Ectodermal cell (in vitro differentiated cells): ENCODE data around the gene AGFG1.

Experiments used
- H3K27ac ChIP-seq: 2 replicates; pipeline ENCODE4 v1.7.0; 2013; ENCODE audit warnings: mild to moderate bottlenecking, low read depth, low read length; ENCODE audit not compliant: insufficient read depth, poor library complexity, severe bottlenecking
- H3K27me3 ChIP-seq: 2 replicates; pipeline ENCODE4 v1.7.0; 2013; ENCODE audit warnings: mild to moderate bottlenecking, low read length; ENCODE audit not compliant: insufficient read depth, control insufficient read depth, poor library complexity, severe bottlenecking
- H3K36me3 ChIP-seq: one replicate; pipeline ENCODE4 v1.7.0; 2013; ENCODE audit warnings: low read length; ENCODE audit not compliant: control insufficient read depth, insufficient read depth
- H3K4me1 ChIP-seq: one replicate; pipeline ENCODE4 v1.7.0; 2013; ENCODE audit warnings: low read length; ENCODE audit not compliant: control insufficient read depth, insufficient read depth
- H3K4me3 ChIP-seq: 2 replicates; pipeline ENCODE4 v1.7.0; 2013; ENCODE audit warnings: low read depth, low read length, control low read depth; ENCODE audit not compliant: insufficient read depth
- H3K9me3 ChIP-seq: 2 replicates; pipeline ENCODE4 v1.7.0; 2013; ENCODE audit warnings: mild to moderate bottlenecking, low read length, moderate library complexity; ENCODE audit not compliant: control insufficient read depth
- WGBS, 2 experiments: methylation state at CpG; one replicate each; pipeline ENCODE4 v1.1.7; 2013; ENCODE audit warnings: missing lambda C conversion rate in 2 of 2; 5-methylcytosine and 5-hydroxymethylcytosine counted together

Gene AGFG1

GRCh38 chr2:227491386-227491785, 19.4 kb downstream of the AGFG1 start:
- Histone ChIP-seq H3K36me3 (no peaks in the 10 kb centered on the region), H3K4me3 (no peak overlapping the region), H3K27me3 (no peaks in the 10 kb centered on the region), H3K9me3 (no peaks in the 10 kb centered on the region), H3K27ac (no peak overlapping the region), H3K4me1 (no peaks in the 10 kb centered on the region)
- WGBS, 2 experiments = no CpG with 5 or more reads among the region's 3 CpGs

- WGBS, 2 experiments = 84 to 97% methylated on average over 1 to 2 of the region's 2 CpGs
- no peak overlapping the region for H3K4me3 ChIP-seq
- H3K27ac ChIP-seq = no peak overlapping the region
- H3K27me3 ChIP-seq = no peaks in the 10 kb centered on the region
- no peaks in the 10 kb centered on the region for H3K36me3 ChIP-seq
- no peaks in the 10 kb centered on the region for H3K4me1 ChIP-seq
- no peaks in the 10 kb centered on the region for H3K9me3 ChIP-seq
These were observed 21.6 kb downstream of the AGFG1 start for GRCh38 chr2:227493524-227493923.

- H3K4me3 ChIP-seq = no peak overlapping the region
These were observed 25.2 kb downstream of the AGFG1 start for GRCh38 chr2:227497158-227497557.

DNA sequence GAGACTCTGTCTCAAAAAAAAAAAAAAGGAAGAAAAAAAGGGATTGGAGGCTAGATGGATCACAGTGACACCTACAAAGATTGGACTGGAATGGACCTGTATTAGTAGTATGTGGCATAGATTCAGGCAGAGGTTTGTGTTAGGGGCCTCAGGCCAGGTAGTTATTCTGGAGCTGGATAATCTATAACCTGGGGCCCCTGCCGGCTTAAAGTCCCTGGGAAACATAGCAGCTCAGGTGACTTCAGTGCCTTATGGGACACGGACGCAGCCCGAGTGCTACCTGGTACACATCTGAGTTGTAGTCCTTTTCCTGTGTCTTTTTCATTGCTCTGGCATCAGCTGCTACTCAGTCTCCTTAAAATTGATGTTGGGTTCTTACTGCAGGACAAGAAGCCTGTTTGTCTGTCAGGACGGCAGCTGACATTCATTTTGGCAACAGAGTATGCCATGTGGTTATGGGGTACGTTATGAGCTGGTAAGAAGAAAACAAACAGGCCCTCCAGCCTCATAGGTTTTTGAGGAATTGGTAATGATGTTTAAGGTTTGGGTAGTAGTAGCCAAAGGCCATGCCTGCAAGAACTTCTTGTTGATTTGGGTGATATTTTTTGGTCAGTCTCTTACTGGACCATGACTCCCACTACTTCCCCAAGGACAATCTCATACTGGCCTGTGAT, 27.8 kb downstream of the AGFG1 start:
- Histone ChIP-seq H3K36me3 (no peaks in the 10 kb centered on the region), H3K9me3 (no peaks in the 10 kb centered on the region)
- WGBS, 2 experiments = 96 to 97% methylated on average over 6 of the region's 6 CpGs

More at GRCh38 chr2:227497158-227497557, 25.2 kb downstream of the AGFG1 start:
- Histone ChIP-seq H3K4me1 (no peaks in the 10 kb centered on the region), H3K36me3 (no peaks in the 10 kb centered on the region), H3K27me3 (no peaks in the 10 kb centered on the region), H3K27ac (no peak overlapping the region), H3K9me3 (no peaks in the 10 kb centered on the region)
- 92 to 97% methylated on average over 2 of the region's 2 CpGs for WGBS, 2 experiments

GRCh38 chr2:227500301-227500630, 28.3 kb downstream of the AGFG1 start:
- Histone ChIP-seq H3K9me3 (no peaks in the 10 kb centered on the region), H3K27ac (no peak overlapping the region)
- WGBS, 2 experiments = 86% methylated on average over 1 of the region's 1 CpG; no CpG with 5 or more reads in 1 of the 2 experiments

More for the DNA sequence above, 27.8 kb downstream of the AGFG1 start:
- Histone ChIP-seq H3K27ac (no peak overlapping the region), H3K4me1 (no peaks in the 10 kb centered on the region), H3K4me3 (no peak overlapping the region), H3K27me3 (no peaks in the 10 kb centered on the region)

DNA sequence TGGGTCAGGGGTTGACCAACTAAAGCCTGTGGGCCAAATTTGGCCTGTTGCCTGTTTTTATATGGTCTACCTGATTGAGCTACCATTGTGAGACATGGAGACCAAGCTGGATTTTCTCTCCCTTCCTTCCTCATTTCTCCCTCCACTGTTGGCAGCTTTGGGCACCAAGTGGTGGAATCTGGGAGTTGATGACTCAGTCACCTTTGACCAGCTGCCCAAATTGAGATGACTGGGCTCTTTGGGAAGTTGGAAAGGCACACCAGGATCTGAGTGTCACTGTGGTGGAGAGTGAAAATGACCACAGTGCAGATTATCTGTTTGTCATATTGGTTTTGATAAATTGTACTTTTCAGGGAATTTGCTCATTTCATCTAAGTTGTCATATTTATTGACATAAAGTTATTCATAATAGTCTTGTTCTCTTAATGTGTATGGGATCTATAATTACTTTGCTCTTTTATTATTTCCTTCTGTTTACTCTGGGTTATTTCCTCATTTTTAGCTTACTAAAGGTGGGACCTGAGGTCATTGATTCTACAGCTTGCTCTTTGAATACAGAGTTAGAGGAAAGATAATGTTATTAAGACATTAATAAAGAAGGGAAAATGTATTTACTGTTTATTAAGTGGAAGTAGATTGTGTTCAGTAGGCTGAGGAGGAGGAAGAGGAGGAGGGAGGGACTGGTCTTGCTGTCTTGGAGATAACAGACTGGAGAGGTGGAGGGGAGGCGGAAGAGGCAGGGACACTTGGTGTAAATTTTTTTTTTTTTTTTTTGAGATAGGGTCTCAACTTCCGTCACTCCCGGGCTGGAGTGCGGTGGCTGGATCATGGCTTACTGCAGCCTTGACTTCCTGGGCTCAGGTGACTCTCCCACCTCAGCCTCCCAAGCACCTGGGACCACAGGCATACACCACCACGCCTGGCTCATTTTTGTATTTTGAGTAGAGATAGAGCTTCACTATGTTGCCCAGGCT, 31.8 kb downstream of the AGFG1 start:
- no peak overlapping the region for H3K27ac ChIP-seq
- H3K27me3 ChIP-seq = no peaks in the 10 kb centered on the region
- WGBS, 2 experiments = 92 to 95% methylated on average over 5 of the region's 5 CpGs
- no peak overlapping the region for H3K4me3 ChIP-seq
- no peaks in the 10 kb centered on the region for H3K9me3 ChIP-seq
- no peaks in the 10 kb centered on the region for H3K36me3 ChIP-seq
- peaks cover 12% of the 10 kb centered on the region for H3K4me1 ChIP-seq

More at GRCh38 chr2:227500301-227500630, 28.3 kb downstream of the AGFG1 start:
- Histone ChIP-seq H3K4me3 (no peak overlapping the region), H3K27me3 (no peaks in the 10 kb centered on the region), H3K36me3 (no peaks in the 10 kb centered on the region), H3K4me1 (no peaks in the 10 kb centered on the region)

DNA sequence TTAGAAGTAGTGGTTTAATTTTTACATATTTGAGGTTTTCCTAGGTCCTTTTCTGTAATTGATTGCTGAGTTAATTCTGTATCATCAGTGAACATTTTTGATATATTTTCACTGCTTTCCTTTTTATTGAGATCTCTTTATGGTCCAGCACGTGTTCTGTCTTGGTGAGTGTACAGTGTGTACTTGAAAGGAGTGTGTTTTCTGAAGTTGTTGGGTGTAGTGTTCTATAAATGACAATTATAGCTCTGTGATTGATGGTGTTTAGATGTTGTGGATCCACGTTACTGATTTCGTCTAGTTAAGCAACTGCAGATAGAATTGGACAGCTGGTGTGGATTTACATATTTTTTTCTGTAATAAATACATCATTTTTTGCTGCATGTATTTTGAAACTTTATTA, 32.7 kb downstream of the AGFG1 start:
- Histone ChIP-seq H3K4me3 (no peak overlapping the region), H3K27ac (no peak overlapping the region), H3K36me3 (no peaks in the 10 kb centered on the region), H3K27me3 (no peaks in the 10 kb centered on the region), H3K9me3 (no peaks in the 10 kb centered on the region), H3K4me1 (peaks cover 14% of the 10 kb centered on the region)
- WGBS, 2 experiments = 89 to 92% methylated on average over 2 to 3 of the region's 3 CpGs

GRCh38 chr2:227506456-227506855, 34.5 kb downstream of the AGFG1 start:
- no peak overlapping the region for H3K4me3 ChIP-seq
- no peaks in the 10 kb centered on the region for H3K36me3 ChIP-seq
- H3K9me3 ChIP-seq = no peaks in the 10 kb centered on the region
- H3K27ac ChIP-seq = peak overlapping the region; percentile 17
- H3K4me1 ChIP-seq = peaks cover 25% of the 10 kb centered on the region
- 62 to 68% methylated on average over 1 of the region's 1 CpG for WGBS, 2 experiments
- H3K27me3 ChIP-seq = no peaks in the 10 kb centered on the region

DNA sequence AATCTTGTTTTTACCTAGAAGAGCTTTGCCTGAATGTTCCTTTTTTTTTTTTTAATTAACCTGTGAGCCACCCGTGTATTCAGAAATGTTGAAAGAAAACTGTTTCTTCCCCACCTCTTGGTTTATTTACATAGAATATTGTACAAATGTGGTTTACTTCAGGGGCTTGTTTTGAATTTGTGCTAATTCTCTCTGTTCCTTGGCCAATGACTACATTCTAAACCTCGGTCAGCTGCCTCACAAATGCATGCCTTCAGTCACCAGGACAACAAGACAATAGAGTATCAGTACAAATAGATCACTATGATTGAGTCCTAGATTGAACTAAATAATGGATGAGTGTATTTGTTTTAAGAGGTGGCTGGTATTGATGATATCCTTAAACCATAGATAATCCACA, 36.0 kb downstream of the AGFG1 start:
- Histone ChIP-seq H3K36me3 (no peaks in the 10 kb centered on the region), H3K4me1 (peaks cover 28% of the 10 kb centered on the region), H3K4me3 (no peak overlapping the region), H3K27ac (peak overlapping the region; percentile 69), H3K9me3 (no peaks in the 10 kb centered on the region), H3K27me3 (no peaks in the 10 kb centered on the region)
- 20 to 67% methylated on average over 1 to 2 of the region's 2 CpGs for WGBS, 2 experiments

DNA sequence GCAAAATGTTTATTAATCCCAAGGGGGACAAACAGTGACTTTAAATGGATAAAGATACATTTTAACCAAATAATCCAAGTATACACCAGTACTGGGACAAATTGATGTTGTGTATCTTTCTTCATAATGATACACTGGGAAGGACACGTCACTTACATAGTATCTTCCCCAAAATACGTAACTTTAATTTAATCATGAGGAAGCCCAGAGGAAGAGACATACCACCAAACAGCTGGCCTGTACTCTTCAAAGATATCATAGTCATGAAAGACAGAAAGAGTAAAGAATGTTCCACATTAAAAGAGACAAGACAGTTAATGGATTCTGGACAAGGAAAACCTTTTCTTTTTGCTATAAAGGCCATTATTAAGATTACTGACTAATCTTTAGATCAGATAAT, 37.1 kb downstream of the AGFG1 start:
- Histone ChIP-seq H3K9me3 (no peaks in the 10 kb centered on the region), H3K27me3 (no peaks in the 10 kb centered on the region), H3K4me1 (peaks cover 28% of the 10 kb centered on the region), H3K27ac (no peak overlapping the region), H3K36me3 (no peaks in the 10 kb centered on the region), H3K4me3 (no peak overlapping the region)
- WGBS, 2 experiments = 80 to 92% methylated on average over 1 to 2 of the region's 2 CpGs
